HFF-Myc (cell line): ENCODE results near the gene SLC17A4.
A peak's percentile ranks its signal among the peaks of the same experiment; 100 is the strongest.

ENCODE experiments used
- DNase-seq: peaks from one replicate; pipeline ENCODE4 v3.0.0-alpha.2; 2011; ENCODE audit warnings: low read depth; ENCODE audit errors: extremely low read depth
- H3K4me3 ChIP-seq: replicated peaks from 2 replicates; pipeline ENCODE4 v1.5.1; 2011; ENCODE audit warnings: low read depth, mild to moderate bottlenecking, control low read depth, low read length
- TF ChIP-seq, protein P1 (sequence below): IDR thresholded peaks from 2 replicates; pipeline ENCODE4 v1.5.1; 2012; ENCODE audit warnings: mild to moderate bottlenecking, low read depth, low read length, control low read depth; ENCODE audit errors: missing control alignments

Gene SLC17A4

DNA sequence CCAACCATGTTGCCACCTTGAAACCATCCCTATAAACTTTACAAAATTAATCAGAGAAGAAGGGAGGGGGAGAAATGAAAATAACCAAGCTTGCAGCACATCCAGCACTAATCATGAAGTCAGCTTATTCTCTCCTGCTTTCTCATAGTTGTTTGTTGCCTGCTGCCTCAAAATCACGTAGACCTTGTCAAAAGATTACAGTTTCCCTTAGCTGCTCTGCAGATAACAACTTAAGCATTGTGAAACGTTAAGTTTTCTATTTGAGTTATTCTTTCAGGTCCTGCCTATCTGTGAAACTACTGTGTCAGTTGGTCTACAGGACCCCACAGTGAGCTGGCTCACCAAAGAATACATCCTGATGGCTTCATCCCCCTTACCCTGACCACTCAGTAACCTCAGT, 32.9 kb downstream of the SLC17A4 start:
- no peak for DNase-seq
- TF ChIP-seq, protein P1, sequence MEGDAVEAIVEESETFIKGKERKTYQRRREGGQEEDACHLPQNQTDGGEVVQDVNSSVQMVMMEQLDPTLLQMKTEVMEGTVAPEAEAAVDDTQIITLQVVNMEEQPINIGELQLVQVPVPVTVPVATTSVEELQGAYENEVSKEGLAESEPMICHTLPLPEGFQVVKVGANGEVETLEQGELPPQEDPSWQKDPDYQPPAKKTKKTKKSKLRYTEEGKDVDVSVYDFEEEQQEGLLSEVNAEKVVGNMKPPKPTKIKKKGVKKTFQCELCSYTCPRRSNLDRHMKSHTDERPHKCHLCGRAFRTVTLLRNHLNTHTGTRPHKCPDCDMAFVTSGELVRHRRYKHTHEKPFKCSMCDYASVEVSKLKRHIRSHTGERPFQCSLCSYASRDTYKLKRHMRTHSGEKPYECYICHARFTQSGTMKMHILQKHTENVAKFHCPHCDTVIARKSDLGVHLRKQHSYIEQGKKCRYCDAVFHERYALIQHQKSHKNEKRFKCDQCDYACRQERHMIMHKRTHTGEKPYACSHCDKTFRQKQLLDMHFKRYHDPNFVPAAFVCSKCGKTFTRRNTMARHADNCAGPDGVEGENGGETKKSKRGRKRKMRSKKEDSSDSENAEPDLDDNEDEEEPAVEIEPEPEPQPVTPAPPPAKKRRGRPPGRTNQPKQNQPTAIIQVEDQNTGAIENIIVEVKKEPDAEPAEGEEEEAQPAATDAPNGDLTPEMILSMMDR: no peak
- no peak overlapping the region for H3K4me3 ChIP-seq

DNA sequence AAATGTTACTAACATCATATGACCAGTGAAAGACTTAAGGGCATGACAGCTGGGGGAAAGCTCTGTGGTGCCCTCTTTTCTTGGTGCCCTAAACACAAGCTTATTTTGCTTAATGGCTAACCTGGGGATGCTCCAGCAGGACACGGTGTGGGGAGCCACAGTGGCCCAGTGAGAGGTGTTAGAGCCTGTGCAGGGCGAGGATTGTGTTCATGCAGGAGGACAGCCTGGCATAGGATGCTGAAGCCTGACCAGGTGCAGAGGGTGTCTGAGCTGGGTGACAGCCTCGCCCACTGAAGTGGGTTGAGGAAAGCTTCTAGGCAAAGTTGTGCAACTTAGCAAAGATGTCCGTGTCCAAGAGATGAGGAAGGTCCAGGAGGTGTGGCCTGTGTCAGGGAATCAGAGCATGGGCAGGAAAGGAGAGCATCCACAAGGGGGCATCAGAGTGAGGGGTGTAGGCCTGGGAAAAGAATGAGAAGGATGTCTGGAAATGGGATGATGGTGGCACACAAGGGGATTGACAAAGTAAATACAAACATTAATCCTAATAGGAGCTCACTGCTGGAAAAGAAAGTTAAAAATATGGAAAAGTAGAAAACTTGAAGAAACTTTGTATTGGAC, 33.9 kb downstream of the SLC17A4 start:
- no peak overlapping the region for H3K4me3 ChIP-seq
- peak; percentile 20 for DNase-seq
- TF ChIP-seq, protein P1: peak; percentile 73

DNA sequence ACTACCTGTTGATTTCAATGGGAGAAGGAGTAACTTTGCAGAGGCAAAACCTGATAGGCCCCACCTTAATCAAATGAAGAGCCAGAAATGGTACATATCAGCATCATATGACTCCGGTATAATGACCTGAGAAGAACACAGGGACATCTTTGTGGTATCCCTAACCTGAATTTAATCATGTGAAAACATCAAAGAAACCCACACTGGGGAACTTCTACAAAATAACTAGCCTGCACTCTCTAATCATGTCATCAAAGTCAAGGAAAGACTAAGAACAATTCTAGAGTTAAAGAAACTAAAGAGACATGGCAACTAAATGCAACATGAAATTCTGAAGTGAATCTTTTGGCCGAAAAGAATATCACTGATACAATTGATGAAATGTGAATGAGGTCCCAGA, 34.9 kb downstream of the SLC17A4 start:
- no peak for DNase-seq
- H3K4me3 ChIP-seq: no peak overlapping the region
- TF ChIP-seq, protein P1: no peak

DNA sequence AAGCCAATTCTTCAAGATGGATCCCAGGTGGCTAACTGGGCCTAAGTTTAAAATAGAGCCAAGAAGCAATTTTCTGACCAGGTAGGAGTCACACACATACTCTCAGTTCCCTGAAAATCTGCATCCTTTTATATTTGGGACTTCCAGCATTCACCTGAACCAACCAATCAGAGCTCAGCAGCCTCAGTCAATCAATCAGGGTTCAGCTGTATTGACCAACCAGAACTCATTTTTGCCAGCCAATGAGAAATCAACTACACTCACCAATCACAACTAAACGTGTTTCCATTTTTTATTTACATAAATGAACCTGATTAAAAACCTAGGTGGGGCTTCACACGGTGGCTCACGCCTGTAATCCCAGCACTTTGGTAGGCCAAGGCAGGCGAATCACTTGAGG, 37.5 kb downstream of the SLC17A4 start:
- no peak overlapping the region for H3K4me3 ChIP-seq
- DNase-seq: no peak
- TF ChIP-seq, protein P1: no peak

DNA sequence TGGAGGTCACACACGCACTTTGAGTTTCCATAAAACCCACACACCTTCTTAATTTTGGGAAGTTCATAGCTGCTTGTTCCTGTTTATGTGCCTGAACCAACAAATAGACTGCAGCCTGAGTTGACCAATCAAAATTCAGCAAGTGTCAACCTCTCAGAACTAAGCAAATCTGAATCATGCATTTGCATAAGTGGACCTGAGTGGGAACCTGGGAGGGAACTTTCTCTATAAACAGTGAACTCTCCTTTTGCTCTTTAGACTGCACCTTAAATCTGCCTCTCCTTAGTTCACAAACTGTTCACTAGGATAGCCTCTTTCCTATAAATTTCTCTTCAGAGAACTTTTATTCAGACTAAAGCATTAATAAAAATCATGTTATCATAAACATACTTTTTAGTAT, 39.4 kb downstream of the SLC17A4 start:
- TF ChIP-seq, protein P1: no peak
- DNase-seq: no peak

DNA sequence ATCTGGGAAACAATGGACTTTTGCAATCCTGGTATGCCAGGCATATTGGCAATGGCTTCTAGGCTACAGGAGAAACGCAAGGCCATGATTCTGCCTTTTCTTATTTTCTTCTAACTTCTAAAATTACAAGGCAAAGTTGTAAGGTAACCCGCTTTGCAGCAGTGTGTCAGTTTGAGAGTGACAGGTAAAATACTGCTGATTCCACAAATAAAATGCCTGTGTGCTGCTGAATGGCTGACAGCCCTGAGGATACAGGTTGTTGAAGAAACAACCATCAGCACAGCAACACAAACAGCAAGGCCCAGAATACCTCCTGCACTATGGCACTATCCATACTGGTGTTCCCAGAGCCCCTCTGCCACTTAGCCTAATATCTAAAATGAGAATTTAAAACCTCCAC, 40.2 kb downstream of the SLC17A4 start:
- no peak for DNase-seq
- TF ChIP-seq, protein P1: no peak
- H3K4me3 ChIP-seq: no peak overlapping the region

More for the DNA sequence above, 39.4 kb downstream of the SLC17A4 start:
- no peak overlapping the region for H3K4me3 ChIP-seq

DNA sequence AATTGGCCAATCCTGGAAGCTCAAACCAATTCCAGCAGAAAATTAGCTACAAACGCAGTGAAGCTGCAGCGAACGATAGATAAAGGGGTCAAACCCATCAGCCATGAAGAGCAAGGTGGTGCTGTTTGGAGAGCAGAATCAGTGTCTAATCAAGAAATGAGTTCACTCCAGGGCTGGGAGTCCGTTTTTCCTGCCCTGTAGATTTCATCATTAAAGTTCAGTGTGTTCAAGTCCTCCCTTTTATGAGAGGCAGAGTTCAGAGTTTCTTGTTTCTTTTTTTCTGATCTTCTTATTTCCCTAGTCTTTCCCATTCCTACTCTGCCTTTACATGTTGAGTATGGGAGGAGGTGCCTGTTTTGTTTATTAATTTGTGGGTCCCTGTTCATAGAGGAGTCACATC, 46.9 kb downstream of the SLC17A4 start:
- no peak overlapping the region for H3K4me3 ChIP-seq
- TF ChIP-seq, protein P1: no peak
- DNase-seq: no peak
